Fibroblast of lung (primary cell): ENCODE data around the gene PSEN1.

Experiments used
- CTCF ChIP-seq, 2 donors: IDR thresholded peaks in 1 of 2; conservative IDR thresholded peaks in 1 of 2; 1 replicate in 1 of 2; 2 replicates in 1 of 2; pipeline ENCODE4 v1.5.1; 2011 to 2012; ENCODE audit warnings: low read length in 2 of 2, control low read depth in 1 of 2, inconsistent platforms in 1 of 2, low read depth in 1 of 2, mild to moderate bottlenecking in 1 of 2
- EZH2 ChIP-seq: IDR thresholded peaks from 2 replicates; pipeline ENCODE4 v1.5.1; 2012; ENCODE audit warnings: low read length, control low read depth, mild to moderate bottlenecking; ENCODE audit errors: missing control alignments

GRCh38 chr14:73237786-73238423 lies 101.6 kb downstream of the PSEN1 start:
- TF ChIP-seq CTCF (conservative IDR thresholded peaks at IDR 0.05 in 1 of 2, IDR thresholded peaks at IDR 0.05 in 1 of 2; ENCODE audit: low read depth in 1 of 2, low read length in 2 of 2) (no peak), EZH2 (peak; percentile 37)
